Mucosa of gallbladder (tissue), 1 donor: Measurements from ENCODE around the gene KCMF1. TPM values are rescaled to one million over a fixed set of nuclear protein-coding genes. Genes with fewer than 3 reads are reported as not detected.
A peak's percentile ranks its signal among the peaks of the same experiment; 100 is the strongest.
"Not testable (repeated sequence)": the region's sequence is repeated elsewhere in the genome, so short reads cannot be mapped to it uniquely, and the experiment has no call there.

Source experiments
- DNase-seq: peaks from one replicate; pipeline ENCODE4 v3.0.0-alpha.2; 2020; ENCODE audit warnings: low spot score
- total RNA-seq: library from RNA; stranded (reverse); gene quantifications from one replicate; pipeline ENCODE4 v1.2.1, GENCODE V29; 2021
- donor health status: DM: no; HTN: no; CAD: no.

KCMF1 gene
- total RNA-seq, result 60.1 TPM

GRCh38 chr2:84970868-84971509 lies at the start of gene KCMF1:
Gene KCMF1, plus strand, starts transcription at chr2:84971161. Its CDS starts 291 bp downstream, at chr2:84971452.
- peak; percentile 66 for DNase-seq

GRCh38 chr2:84923009-84923408 lies 48.0 kb upstream of the KCMF1 start:
- DNase-seq, result no peak

GRCh38 chr2:84924173-84925106 lies 46.5 kb upstream of the KCMF1 start:
- DNase-seq, result no peak

GRCh38 chr2:84925336-84925723 lies 45.6 kb upstream of the KCMF1 start:
- no peak for DNase-seq

GRCh38 chr2:84925724-84926376 lies 45.1 kb upstream of the KCMF1 start:
- DNase-seq, result peak; percentile 97

GRCh38 chr2:84927275-84927627 lies 43.7 kb upstream of the KCMF1 start:
- no peak for DNase-seq

GRCh38 chr2:84931384-84931821 lies 39.6 kb upstream of the KCMF1 start:
- DNase-seq, result no peak

- DNase-seq, result no peak
Observed at GRCh38 chr2:84938194-84938879, 32.6 kb upstream of the KCMF1 start.

GRCh38 chr2:84939426-84940087 lies 31.4 kb upstream of the KCMF1 start:
- DNase-seq, result no peak

- no peak for DNase-seq
Observed at GRCh38 chr2:84940088-84940470, 30.9 kb upstream of the KCMF1 start.

GRCh38 chr2:84940831-84941412 lies 30.0 kb upstream of the KCMF1 start:
- DNase-seq, result no peak

- DNase-seq, result no peak
Observed at GRCh38 chr2:84942166-84942565, 28.8 kb upstream of the KCMF1 start.

GRCh38 chr2:84942964-84943421 lies 28.0 kb upstream of the KCMF1 start:
- DNase-seq, result no peak

GRCh38 chr2:84944295-84944909 lies 26.6 kb upstream of the KCMF1 start:
- DNase-seq, result no peak

GRCh38 chr2:84945838-84946203 lies 25.1 kb upstream of the KCMF1 start:
- DNase-seq, result not testable (repeated sequence)

- DNase-seq, result no peak
Observed at GRCh38 chr2:84946204-84947009, 24.6 kb upstream of the KCMF1 start.

GRCh38 chr2:84947010-84947593 lies 23.9 kb upstream of the KCMF1 start:
- DNase-seq, result no peak

- DNase-seq, result no peak
Observed at GRCh38 chr2:84953535-84953934, 17.4 kb upstream of the KCMF1 start.

GRCh38 chr2:84954329-84954728 lies 16.6 kb upstream of the KCMF1 start:
- DNase-seq, result no peak
